Ovary (tissue), 9 donors: ENCODE measurements around the gene MLLT11. TPM values are rescaled to one million over a fixed set of nuclear protein-coding genes. Genes with fewer than 3 reads are reported as not detected.

Experiments used
- DNase-seq, 5 donors: peaks; one replicate each; pipeline ENCODE4 v3.0.0-alpha.2; 2019 to 2020
- H3K27ac ChIP-seq, 2 donors: fragments of 200-600 bp; one replicate each; pipeline versions ENCODE4 v1.5.1 to v1.8.0; 2019 to 2022
- H3K27me3 ChIP-seq: fragments of 200-600 bp; one replicate; pipeline ENCODE4 v1.8.0; 2022
- H3K36me3 ChIP-seq: fragments of 200-600 bp; sonication (generic); one replicate; pipeline ENCODE4 v1.5.1; 2019
- H3K4me1 ChIP-seq: one replicate; pipeline ENCODE4 v1.8.1; 2013; ENCODE audit warnings: mild to moderate bottlenecking, moderate library complexity; ENCODE audit not compliant: insufficient read depth
- H3K4me3 ChIP-seq: fragments of 200-600 bp; sonication (generic); one replicate; pipeline ENCODE4 v1.5.1; 2017
- H3K9me3 ChIP-seq, 2 donors: fragments of 200-600 bp in 1 of 2; sonication (generic) in 1 of 2; one replicate each; pipeline versions ENCODE4 v1.5.1 to v1.8.1; 2013 to 2019; ENCODE audit warnings: mild to moderate bottlenecking in 1 of 2, moderate library complexity in 1 of 2
- CTCF ChIP-seq, 3 donors: fragments of 450-650 bp in 2 of 3; fragments of 200-600 bp in 1 of 3; IDR thresholded peaks; one replicate each; pipeline versions ENCODE4 v1.5.1 to v1.8.0; 2016 to 2022; ENCODE audit warnings: antibody characterized with exemption in 3 of 3, mild to moderate bottlenecking in 1 of 3
- EP300 ChIP-seq: sonication (generic); formaldehyde crosslinking; IDR thresholded peaks from one replicate; pipeline ENCODE4 v1.6.1; 2017; ENCODE audit warnings: antibody characterized with exemption
- POLR2A ChIP-seq: fragments of 450-650 bp; IDR thresholded peaks from one replicate; pipeline ENCODE4 v1.6.1; 2017; ENCODE audit warnings: antibody characterized with exemption, mild to moderate bottlenecking, moderate library complexity
- WGBS, 3 donors: extraction: QIAGEN DNeasy Blood & Tissue Kit in 1 of 3; methylation state at CpG; one replicate each; pipeline versions ENCODE4 v1.1.5 to v1.1.7; 2013 to 2017; 5-methylcytosine and 5-hydroxymethylcytosine counted together
- intact Hi-C, 4 donors: fragments of 100-400 bp; cut with DNase I; formaldehyde crosslinking; loops; one replicate each; pipeline versions ENCODE4 v1.11.0 to v1.15.1; 2022 to 2023
- polyA plus RNA-seq, 2 donors: library from polyadenylated mRNA; stranded (reverse); fragments of 200-250 nt in 1 of 2; fragments of 350-450 nt in 1 of 2; fragmentation: Illumina TruSeq in 1 of 2; extraction: RNeasy Lipid Tissue Mini Kit (QIAGEN cat#74804) in 1 of 2; gene quantifications; one replicate each; pipeline ENCODE4 v1.2.3, GENCODE V29; 2013 to 2014
- total RNA-seq, 7 donors: library from RNA; depleted of rRNA in 2 of 7; stranded (reverse); fragments of >200 nt in 2 of 7; fragmentation: NEBNext Ultra II Directional in 3 of 7; extraction: Animal tissue kit (Norgen Biotek cat#: 25700) in 3 of 7; gene quantifications; one replicate each; pipeline versions ENCODE4 v1.1.0 to v1.2.4, GENCODE V29; 2016 to 2023
- donor health status: DM: no; HTN: no; CAD: no; lungs with moderate emphysema.
- donor health status: DM: no; HTN: no; CAD: no.
- donor health status: Bipolar disorder and iron deficiency.
- donor health status: DM: yes; HTN: yes; CAD: no.
- donor health status: DM: no; HTN: no; CAD: no.
- donor health status: DM: yes; HTN: yes; CAD: no.

Gene MLLT11
- total and polyA plus RNA-seq, 9 donors, result 1.1 to 9.5 (median 2.4) TPM

- Histone ChIP-seq H3K27me3 (no peaks in the 10 kb centered on the region), H3K4me1 (no peaks in the 10 kb centered on the region), H3K4me3 (no peak overlapping the region), H3K36me3 (no peaks in the 10 kb centered on the region), H3K9me3 (no peaks in the 10 kb centered on the region), H3K27ac (no peak overlapping the region)
- no peak for DNase-seq
- no peak for TF ChIP-seq EP300
- TF ChIP-seq CTCF (IDR thresholded peaks at IDR 0.05), result no peak
- no peak for TF ChIP-seq POLR2A
- WGBS, 3 donors, result 58 to 72% (median 69%) methylated on average over 2 of the region's 2 CpGs
- intact Hi-C loops, result no loop called here
These were observed 8.7 kb upstream of the MLLT11 start for GRCh38 chr1:151051356-151052009.

- intact Hi-C loops, result no loop called here
- Histone ChIP-seq H3K4me1 (peaks cover 13% of the 10 kb centered on the region), H3K27ac (no peak overlapping the region), H3K36me3 (no peaks in the 10 kb centered on the region), H3K9me3 (no peaks in the 10 kb centered on the region), H3K4me3 (no peak overlapping the region), H3K27me3 (no peaks in the 10 kb centered on the region)
- DNase-seq, result no peak
- TF ChIP-seq POLR2A (no peak), EP300 (no peak), CTCF (IDR thresholded peaks at IDR 0.05) (no peak)
- WGBS, 3 donors, result 83 to 86% (median 85%) methylated on average over 4 of the region's 4 CpGs
These were observed 5.1 kb upstream of the MLLT11 start for GRCh38 chr1:151054971-151055547.

DNA sequence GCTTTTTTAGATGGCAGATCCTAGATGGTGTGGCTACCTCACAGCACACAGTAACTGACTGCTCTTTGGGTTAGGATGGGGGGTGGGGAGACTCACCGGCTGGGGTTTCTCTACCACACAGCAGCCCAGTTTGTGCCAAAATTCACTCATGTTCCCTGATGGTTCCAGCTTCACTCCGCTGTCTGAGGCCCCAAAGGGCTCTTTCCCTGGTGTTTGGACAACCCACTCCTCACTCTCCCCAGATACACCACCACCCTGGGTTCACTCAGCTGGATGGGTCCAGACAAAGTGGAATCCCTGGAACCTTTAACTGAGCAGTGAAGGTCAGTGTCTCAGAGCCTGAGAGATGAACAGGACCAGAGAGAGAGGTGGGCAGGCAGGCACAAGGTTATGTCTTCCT, 4.6 kb upstream of the MLLT11 start:
- H3K27ac ChIP-seq, result no peak overlapping the region
- intact Hi-C loops, result no loop called here
- TF ChIP-seq CTCF (IDR thresholded peaks at IDR 0.05) (no peak), POLR2A (no peak), EP300 (no peak)
- peaks cover 13% of the 10 kb centered on the region for H3K4me1 ChIP-seq
- H3K9me3 ChIP-seq, result no peaks in the 10 kb centered on the region
- 44 to 100% (median 88%) methylated on average over 1 to 2 of the region's 2 CpGs for WGBS, 3 donors
- no peaks in the 10 kb centered on the region for H3K27me3 ChIP-seq
- H3K4me3 ChIP-seq, result no peak overlapping the region
- H3K36me3 ChIP-seq, result no peaks in the 10 kb centered on the region
- DNase-seq, result no peak

GRCh38 chr1:151056149-151056548, 4.0 kb upstream of the MLLT11 start:
- peaks cover 13% of the 10 kb centered on the region for H3K4me1 ChIP-seq
- no peaks in the 10 kb centered on the region for H3K27me3 ChIP-seq
- 42 to 64% (median 55%) methylated on average over 2 of the region's 2 CpGs for WGBS, 3 donors
- TF ChIP-seq POLR2A, result no peak
- no peak for TF ChIP-seq EP300
- TF ChIP-seq CTCF (IDR thresholded peaks at IDR 0.05), result no peak
- intact Hi-C loops, result no loop called here
- H3K27ac ChIP-seq, result no peak overlapping the region
- DNase-seq, result no peak
- no peak overlapping the region for H3K4me3 ChIP-seq
- H3K36me3 ChIP-seq, result no peaks in the 10 kb centered on the region
- no peaks in the 10 kb centered on the region for H3K9me3 ChIP-seq
